Gastrocnemius medialis (tissue), 4 donors: ENCODE data around the gene ARHGEF18.
"Not testable (repeated sequence)": the region's sequence is repeated elsewhere in the genome, so short reads cannot be mapped to it uniquely, and the experiment has no call there.

Experiments used
- POLR2A ChIP-seq, 2 donors: fragments of 450-650 bp; IDR thresholded peaks; one replicate each; pipeline ENCODE4 v1.6.1; 2017; ENCODE audit warnings: antibody characterized with exemption in 2 of 2, mild to moderate bottlenecking in 2 of 2, moderate library complexity in 2 of 2
- TF ChIP-seq, protein P1 (sequence below), 5 experiments: fragments of 450-650 bp in 3 of 5; fragments of 200-600 bp in 2 of 5; sonication (generic) in 2 of 5; IDR thresholded peaks in 4 of 5; conservative IDR thresholded peaks in 1 of 5; 1 replicate in 4 of 5; 2 replicates in 1 of 5; pipeline ENCODE4 v1.5.1; 2016 to 2019; ENCODE audit warnings: antibody characterized with exemption in 5 of 5, mild to moderate bottlenecking in 3 of 5, moderate library complexity in 3 of 5

DNA sequence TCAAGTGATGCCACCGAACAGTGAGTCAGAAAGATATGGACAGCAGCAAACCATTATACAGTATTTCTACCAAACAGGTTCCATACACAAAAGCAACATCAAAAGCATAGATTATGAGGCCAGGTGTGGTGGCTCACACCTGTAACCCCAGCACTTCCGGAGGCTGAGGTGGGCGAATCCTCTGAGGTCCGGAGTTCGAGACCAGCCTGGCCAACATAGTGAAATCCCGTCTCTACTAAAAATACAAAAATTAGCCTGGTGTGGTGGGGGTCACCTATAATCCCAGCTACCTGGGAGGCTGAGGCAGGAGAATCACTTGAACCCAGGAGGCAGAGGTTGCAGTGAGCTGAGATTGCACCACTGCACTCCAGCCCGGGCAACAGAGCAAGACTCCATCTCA lies 1.7 kb upstream of the ARHGEF18 start:
- TF ChIP-seq, protein P1, sequence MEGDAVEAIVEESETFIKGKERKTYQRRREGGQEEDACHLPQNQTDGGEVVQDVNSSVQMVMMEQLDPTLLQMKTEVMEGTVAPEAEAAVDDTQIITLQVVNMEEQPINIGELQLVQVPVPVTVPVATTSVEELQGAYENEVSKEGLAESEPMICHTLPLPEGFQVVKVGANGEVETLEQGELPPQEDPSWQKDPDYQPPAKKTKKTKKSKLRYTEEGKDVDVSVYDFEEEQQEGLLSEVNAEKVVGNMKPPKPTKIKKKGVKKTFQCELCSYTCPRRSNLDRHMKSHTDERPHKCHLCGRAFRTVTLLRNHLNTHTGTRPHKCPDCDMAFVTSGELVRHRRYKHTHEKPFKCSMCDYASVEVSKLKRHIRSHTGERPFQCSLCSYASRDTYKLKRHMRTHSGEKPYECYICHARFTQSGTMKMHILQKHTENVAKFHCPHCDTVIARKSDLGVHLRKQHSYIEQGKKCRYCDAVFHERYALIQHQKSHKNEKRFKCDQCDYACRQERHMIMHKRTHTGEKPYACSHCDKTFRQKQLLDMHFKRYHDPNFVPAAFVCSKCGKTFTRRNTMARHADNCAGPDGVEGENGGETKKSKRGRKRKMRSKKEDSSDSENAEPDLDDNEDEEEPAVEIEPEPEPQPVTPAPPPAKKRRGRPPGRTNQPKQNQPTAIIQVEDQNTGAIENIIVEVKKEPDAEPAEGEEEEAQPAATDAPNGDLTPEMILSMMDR (IDR thresholded peaks at IDR 0.05 in 4 of 5, conservative IDR thresholded peaks at IDR 0.05 in 1 of 5) = not testable (repeated sequence)
- not testable (repeated sequence) for TF ChIP-seq POLR2A (IDR thresholded peaks at IDR 0.05)
